CD4-positive, alpha-beta memory T cell (primary cell): ENCODE data around the gene ANKRD10. TPM values are rescaled to one million over a fixed set of nuclear protein-coding genes. Genes with fewer than 3 reads are reported as not detected.

Source experiments
- CTCF ChIA-PET: fragments of 350-600 bp; sonication (Branson Sonifier 250); formaldehyde crosslinking; loops from one replicate; lab custom pipeline; 2021; ENCODE audit warnings: inconsistent platforms; ENCODE audit not compliant: partially characterized antibody; lab: Charles Lee
- POLR2A ChIA-PET: fragments of 350-600 bp; sonication (Branson Sonifier 250); formaldehyde crosslinking; loops from one replicate; lab custom pipeline; 2021; ENCODE audit not compliant: partially characterized antibody; lab: Charles Lee
- DNase-seq, 5 donors: peaks; one replicate each; pipeline versions ENCODE4 v3.0.0 to v3.0.0-alpha.2; 2020 to 2022; ENCODE audit warnings: mixed read lengths in 1 of 5
- H3K27ac ChIP-seq: one replicate; pipeline ENCODE4 v1.7.0; 2013; ENCODE audit warnings: low read depth, low read length
- H3K27me3 ChIP-seq: 2 replicates; pipeline ENCODE4 v1.7.0; 2013; ENCODE audit warnings: mild to moderate bottlenecking, low read length, moderate library complexity; ENCODE audit not compliant: insufficient read depth
- H3K36me3 ChIP-seq: 2 replicates; pipeline ENCODE4 v1.7.0; 2013; ENCODE audit warnings: mild to moderate bottlenecking, low read length, moderate library complexity; ENCODE audit not compliant: insufficient read depth
- H3K4me1 ChIP-seq: 2 replicates; pipeline ENCODE4 v1.7.0; 2013; ENCODE audit warnings: mild to moderate bottlenecking, low read length, moderate library complexity; ENCODE audit not compliant: insufficient read depth
- H3K4me3 ChIP-seq, 2 donors: one replicate each; pipeline ENCODE4 v1.7.0; 2013; ENCODE audit warnings: low read length in 2 of 2, mild to moderate bottlenecking in 1 of 2
- H3K9me3 ChIP-seq, 2 donors: one replicate each; pipeline ENCODE4 v1.7.0; 2013; ENCODE audit warnings: low read length in 2 of 2, control low read depth in 1 of 2; ENCODE audit not compliant: control insufficient read depth in 1 of 2
- H3K27ac Mint-ChIP-seq, 7 donors: one replicate each; pipeline ENCODE4 v1.8.0; 2020 to 2021; ENCODE audit warnings: mixed read lengths in 7 of 7, mild to moderate bottlenecking in 6 of 7, inconsistent platforms in 3 of 7, moderate library complexity in 3 of 7
- H3K27me3 Mint-ChIP-seq, 2 donors: one replicate each; pipeline ENCODE4 v1.8.0; 2020 to 2021; ENCODE audit warnings: mixed read lengths in 2 of 2
- H3K36me3 Mint-ChIP-seq, 2 donors: one replicate each; pipeline ENCODE4 v1.8.0; 2020 to 2021; ENCODE audit warnings: mixed read lengths in 2 of 2, inconsistent platforms in 1 of 2, mild to moderate bottlenecking in 1 of 2
- H3K4me1 Mint-ChIP-seq, 4 donors: one replicate each; pipeline ENCODE4 v1.8.0; 2020 to 2021; ENCODE audit warnings: mixed read lengths in 4 of 4, mild to moderate bottlenecking in 1 of 4
- H3K4me3 Mint-ChIP-seq, 8 donors: one replicate each; pipeline ENCODE4 v1.8.0; 2020 to 2021; ENCODE audit warnings: mixed read lengths in 8 of 8, mild to moderate bottlenecking in 7 of 8, moderate library complexity in 6 of 8, inconsistent platforms in 3 of 8
- H3K9me3 Mint-ChIP-seq, 8 donors: one replicate each; pipeline ENCODE4 v1.8.0; 2020 to 2021; ENCODE audit warnings: mixed read lengths in 8 of 8, mild to moderate bottlenecking in 5 of 8, inconsistent platforms in 3 of 8, moderate library complexity in 1 of 8
- intact Hi-C: fragments of 100-400 bp; cut with micrococcal nuclease; formaldehyde crosslinking; loops from one replicate; pipeline ENCODE4 v1.15.1; 2023
- polyA plus RNA-seq, 2 donors: library from polyadenylated mRNA; unstranded; fragments of 300-500 nt; fragmentation: Illumina TruSeq; gene quantifications; one replicate each; pipeline ENCODE4 v1.2.3, GENCODE V29; 2021
- total RNA-seq, 2 experiments: library from RNA; stranded (reverse); gene quantifications; one replicate each; pipeline ENCODE4 v1.2.3, GENCODE V29; 2021

The ANKRD10 gene
- total and polyA plus RNA-seq, 4 experiments from 2014 or later: 53.0 to 140 (median 95.3) TPM

DNA sequence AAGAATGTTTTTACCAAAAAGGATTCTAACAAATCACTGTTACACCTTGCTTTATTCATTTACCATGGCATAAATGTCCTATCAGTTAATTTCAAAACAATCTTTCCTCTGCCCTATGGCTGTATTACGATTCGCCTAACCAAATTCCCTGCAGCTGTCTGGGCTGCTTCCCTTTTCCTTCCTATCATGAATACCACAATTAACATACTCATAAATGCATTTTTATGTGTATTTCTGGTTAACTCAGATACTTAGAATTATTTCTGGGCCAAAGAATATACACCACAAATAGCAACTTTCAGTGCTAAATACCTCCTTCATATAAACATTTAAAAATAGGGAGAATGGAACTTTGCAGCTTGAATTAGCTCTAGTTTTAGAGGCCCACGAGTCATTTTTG is 30.4 kb downstream of the ANKRD10 start:
- no peaks in the 10 kb centered on the region for H3K4me1 ChIP-seq
- H3K36me3 Mint-ChIP-seq: peaks cover 2 to 5% of the 10 kb centered on the region in 2 donors
- no peaks in the 10 kb centered on the region for H3K36me3 ChIP-seq
- POLR2A ChIA-PET: no interaction called here
- H3K27me3 ChIP-seq: no peaks in the 10 kb centered on the region
- H3K27ac Mint-ChIP-seq: peak overlapping the region in 3 of 7 donors; percentile 23 to 52 (median 30)
- no peaks in the 10 kb centered on the region for H3K9me3 Mint-ChIP-seq
- no peak overlapping the region for H3K27ac ChIP-seq
- H3K27me3 Mint-ChIP-seq: no peaks in the 10 kb centered on the region
- intact Hi-C loops: no loop called here
- peaks cover 0 to 4% (median 0%) of the 10 kb centered on the region in 4 donors for H3K4me1 Mint-ChIP-seq
- CTCF ChIA-PET: no interaction called here
- no peaks in the 10 kb centered on the region for H3K9me3 ChIP-seq
- H3K4me3 Mint-ChIP-seq: no peak overlapping the region
- H3K4me3 ChIP-seq: no peak overlapping the region
- no peak for DNase-seq

GRCh38 chr13:110883542-110883941 is 31.3 kb downstream of the ANKRD10 start:
- H3K27ac Mint-ChIP-seq: no peak overlapping the region
- CTCF ChIA-PET: no interaction called here
- no peak overlapping the region for H3K4me3 Mint-ChIP-seq
- no peaks in the 10 kb centered on the region for H3K9me3 ChIP-seq
- peaks cover 0 to 4% (median 0%) of the 10 kb centered on the region in 4 donors for H3K4me1 Mint-ChIP-seq
- peaks cover 0 to 5% of the 10 kb centered on the region in 2 donors for H3K36me3 Mint-ChIP-seq
- intact Hi-C loops: no loop called here
- no peak overlapping the region for H3K4me3 ChIP-seq
- no peaks in the 10 kb centered on the region for H3K27me3 ChIP-seq
- no peaks in the 10 kb centered on the region for H3K4me1 ChIP-seq
- H3K36me3 ChIP-seq: no peaks in the 10 kb centered on the region
- H3K27me3 Mint-ChIP-seq: no peaks in the 10 kb centered on the region
- no peak overlapping the region for H3K27ac ChIP-seq
- POLR2A ChIA-PET: no interaction called here
- no peak for DNase-seq
- H3K9me3 Mint-ChIP-seq: no peaks in the 10 kb centered on the region

DNA sequence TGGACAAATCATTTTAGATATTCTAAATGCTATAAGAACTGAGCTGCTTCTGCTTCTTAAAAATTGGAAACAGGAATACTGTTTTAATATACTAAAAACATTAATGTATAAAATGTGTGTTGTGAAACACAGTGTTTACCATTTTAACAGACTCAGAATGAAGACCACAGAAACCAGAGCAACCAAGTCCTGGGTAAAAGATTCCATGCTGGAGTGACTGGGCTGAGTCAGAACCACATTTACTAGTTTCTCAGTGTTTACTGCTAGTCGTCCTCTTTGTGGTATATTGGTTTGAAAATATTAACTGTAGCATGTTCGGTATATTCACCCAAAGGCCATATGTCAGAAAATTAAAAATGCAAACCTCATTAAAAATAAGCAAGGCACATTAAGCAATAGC is 31.9 kb downstream of the ANKRD10 start:
- Histone ChIP-seq H3K4me3 (no peak overlapping the region), H3K36me3 (no peaks in the 10 kb centered on the region), H3K27ac (no peak overlapping the region), H3K9me3 (no peaks in the 10 kb centered on the region), H3K4me1 (no peaks in the 10 kb centered on the region), H3K27me3 (no peaks in the 10 kb centered on the region)
- Mint-ChIP-seq H3K27ac (no peak overlapping the region), H3K4me1 (peaks cover 0 to 4% (median 0%) of the 10 kb centered on the region in 4 donors), H3K4me3 (no peak overlapping the region), H3K27me3 (no peaks in the 10 kb centered on the region), H3K9me3 (no peaks in the 10 kb centered on the region), H3K36me3 (peaks cover 4 to 5% of the 10 kb centered on the region in 2 donors)
- no peak for DNase-seq
- CTCF ChIA-PET: interaction anchor here (0.9 kb wide), 1 partner anchor 32 kb away, joined by 3 read pairs; no protein-coding TSS in a partner anchor
- intact Hi-C loops: no loop called here
- POLR2A ChIA-PET: no interaction called here

DNA sequence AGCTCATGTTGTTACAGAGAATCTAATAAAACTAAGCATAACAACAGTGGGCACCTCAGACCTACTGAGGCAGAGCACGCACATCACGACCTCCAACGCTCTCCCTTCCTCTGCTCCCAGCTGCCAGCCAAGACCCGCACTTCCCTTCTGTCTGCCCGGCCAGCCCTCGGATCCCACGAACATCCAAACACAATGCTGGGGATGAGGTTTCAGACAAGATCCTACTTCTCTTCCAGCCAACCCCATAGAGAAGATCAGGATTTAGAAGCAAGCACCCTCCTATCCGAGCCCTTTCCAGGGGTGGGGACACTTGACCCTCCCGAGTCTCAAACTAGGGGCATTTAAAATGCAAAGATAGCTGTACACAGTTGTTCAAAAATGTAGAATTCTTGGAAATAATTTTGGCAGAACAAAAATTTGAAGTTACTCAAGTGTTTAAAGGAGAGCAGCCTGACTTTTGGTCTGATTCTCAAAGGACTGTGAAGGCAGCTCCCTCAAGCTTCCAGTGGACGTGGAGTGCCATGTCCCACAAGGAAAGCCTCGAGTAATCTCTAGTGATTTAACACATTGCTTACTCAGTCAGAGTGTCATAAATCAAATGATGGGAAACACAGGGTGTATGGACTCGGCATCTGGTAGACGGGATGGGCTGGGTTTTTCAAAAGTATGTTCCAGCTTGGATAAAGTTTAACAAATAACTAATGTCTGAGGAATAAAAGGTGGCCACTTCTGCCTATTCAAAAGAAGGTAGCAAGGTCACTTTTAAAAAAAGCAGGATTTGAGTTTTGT is 32.8 kb downstream of the ANKRD10 start:
- Histone ChIP-seq H3K4me1 (no peaks in the 10 kb centered on the region), H3K4me3 (no peak overlapping the region), H3K27ac (no peak overlapping the region), H3K36me3 (no peaks in the 10 kb centered on the region), H3K27me3 (no peaks in the 10 kb centered on the region), H3K9me3 (no peaks in the 10 kb centered on the region)
- DNase-seq: no peak
- ChIA-PET POLR2A (no interaction called here), CTCF (interaction anchor here (0.9 kb wide), 1 partner anchor 33 kb away, joined by 3 read pairs; no protein-coding TSS in a partner anchor)
- peaks cover 4 to 5% of the 10 kb centered on the region in 2 donors for H3K36me3 Mint-ChIP-seq
- no peak overlapping the region for H3K4me3 Mint-ChIP-seq
- intact Hi-C loops: no loop called here
- no peaks in the 10 kb centered on the region for H3K9me3 Mint-ChIP-seq
- peak overlapping the region in 1 of 7 donors; percentile 13 for H3K27ac Mint-ChIP-seq
- peaks cover 0 to 4% (median 0%) of the 10 kb centered on the region in 4 donors for H3K4me1 Mint-ChIP-seq
- H3K27me3 Mint-ChIP-seq: no peaks in the 10 kb centered on the region

DNA sequence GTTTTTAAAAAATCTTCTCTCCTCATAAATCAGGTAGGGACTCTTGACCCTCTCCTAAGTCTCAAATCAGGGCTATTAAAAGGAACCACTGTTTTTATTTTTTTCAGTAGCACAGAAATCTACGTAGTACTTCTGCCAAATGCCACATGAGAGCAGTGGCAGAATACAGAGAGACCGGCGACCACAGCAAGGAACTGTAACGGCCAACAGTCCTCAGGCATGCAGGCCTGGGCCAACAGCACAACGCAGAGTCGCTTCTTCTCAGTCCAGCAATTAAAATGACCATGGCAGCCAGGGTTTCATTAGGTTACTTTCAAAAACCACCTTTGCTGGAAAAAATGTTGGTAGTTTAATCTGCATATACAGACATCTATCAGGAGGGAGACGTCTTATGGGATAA is 34.2 kb downstream of the ANKRD10 start:
- H3K4me1 ChIP-seq: no peaks in the 10 kb centered on the region
- no peaks in the 10 kb centered on the region for H3K27me3 ChIP-seq
- H3K36me3 Mint-ChIP-seq: peaks cover 4 to 5% of the 10 kb centered on the region in 2 donors
- H3K27ac ChIP-seq: no peak overlapping the region
- no peak for DNase-seq
- no peaks in the 10 kb centered on the region for H3K27me3 Mint-ChIP-seq
- peaks cover 0 to under 1% (median 0%) of the 10 kb centered on the region in 4 donors for H3K4me1 Mint-ChIP-seq
- POLR2A ChIA-PET: no interaction called here
- H3K4me3 ChIP-seq: no peak overlapping the region
- no peaks in the 10 kb centered on the region for H3K9me3 Mint-ChIP-seq
- H3K9me3 ChIP-seq: no peaks in the 10 kb centered on the region
- intact Hi-C loops: no loop called here
- H3K27ac Mint-ChIP-seq: no peak overlapping the region
- CTCF ChIA-PET: no interaction called here
- H3K36me3 ChIP-seq: no peaks in the 10 kb centered on the region
- no peak overlapping the region for H3K4me3 Mint-ChIP-seq

DNA sequence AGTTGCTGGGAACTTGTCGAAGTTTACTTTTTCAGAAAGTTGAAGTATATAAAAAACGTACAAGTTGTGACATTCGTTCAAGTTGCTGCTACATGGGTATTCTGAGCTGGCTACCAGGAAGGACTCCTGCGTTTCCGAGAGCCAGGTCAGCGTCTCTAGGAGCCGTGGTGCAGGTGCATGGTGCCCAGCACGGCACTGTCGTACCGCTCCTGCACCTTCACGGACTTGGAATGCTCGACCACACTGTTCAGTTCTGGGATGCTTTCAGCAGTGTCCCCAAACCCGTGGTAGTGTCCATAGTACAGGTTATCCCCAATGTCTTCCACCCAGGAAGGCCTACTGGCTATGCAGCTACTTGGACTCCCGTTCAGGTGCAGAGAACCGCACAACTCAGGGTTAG is 35.4 kb downstream of the ANKRD10 start:
- H3K4me1 Mint-ChIP-seq: peaks cover 0 to 7% (median 5%) of the 10 kb centered on the region in 4 donors
- Histone ChIP-seq H3K27ac (no peak overlapping the region), H3K27me3 (no peaks in the 10 kb centered on the region), H3K36me3 (no peaks in the 10 kb centered on the region), H3K4me1 (peaks cover 5% of the 10 kb centered on the region), H3K9me3 (no peaks in the 10 kb centered on the region), H3K4me3 (no peak overlapping the region)
- peaks cover 0 to 2% (median 0%) of the 10 kb centered on the region in 8 donors for H3K9me3 Mint-ChIP-seq
- DNase-seq: no peak
- POLR2A ChIA-PET: no interaction called here
- H3K36me3 Mint-ChIP-seq: peaks cover 4 to 5% of the 10 kb centered on the region in 2 donors
- CTCF ChIA-PET: interaction anchor here (0.6 kb wide), 1 partner anchor 89 kb away, joined by 3 read pairs; no protein-coding TSS in a partner anchor
- peaks cover 1 to 4% of the 10 kb centered on the region in 2 donors for H3K27me3 Mint-ChIP-seq
- intact Hi-C loops: no loop called here
- no peak overlapping the region for H3K27ac Mint-ChIP-seq
- H3K4me3 Mint-ChIP-seq: no peak overlapping the region

GRCh38 chr13:110877737-110878258 is 37.1 kb downstream of the ANKRD10 start:
- H3K4me3 Mint-ChIP-seq: no peak overlapping the region
- no peak for DNase-seq
- H3K27me3 Mint-ChIP-seq: peaks cover 1 to 4% of the 10 kb centered on the region in 2 donors
- peaks cover 0 to 2% (median 0%) of the 10 kb centered on the region in 8 donors for H3K9me3 Mint-ChIP-seq
- H3K4me1 ChIP-seq: peaks cover 14% of the 10 kb centered on the region
- H3K27ac ChIP-seq: no peak overlapping the region
- H3K27me3 ChIP-seq: no peaks in the 10 kb centered on the region
- H3K36me3 Mint-ChIP-seq: peaks cover 4 to 5% of the 10 kb centered on the region in 2 donors
- intact Hi-C loops: no loop called here
- no peak overlapping the region for H3K4me3 ChIP-seq
- H3K9me3 ChIP-seq: no peaks in the 10 kb centered on the region
- H3K4me1 Mint-ChIP-seq: peaks cover 0 to 7% (median 5%) of the 10 kb centered on the region in 4 donors
- H3K36me3 ChIP-seq: no peaks in the 10 kb centered on the region
- POLR2A ChIA-PET: no interaction called here
- peak overlapping the region in 2 of 7 donors; percentile 9 to 30 for H3K27ac Mint-ChIP-seq
- CTCF ChIA-PET: no interaction called here
